Neural cell (in vitro differentiated cells): ENCODE data around the gene SNAP29. TPM values are rescaled to one million over a fixed set of nuclear protein-coding genes. Genes with fewer than 3 reads are reported as not detected.

ENCODE experiments used
- H2AFZ ChIP-seq: fragments of 200-600, 300-800 bp; sonication (generic), shearing (Covaris generic); 2 replicates; pipeline ENCODE4 v1.6.0; 2014; ENCODE audit warnings: low read depth, mild to moderate bottlenecking, antibody characterized with exemption, low read length, moderate library complexity
- H3F3A ChIP-seq: fragments of 200-600 bp; shearing (Covaris generic); 2 replicates; pipeline ENCODE4 v1.6.1; 2016; ENCODE audit warnings: mild to moderate bottlenecking, moderate library complexity, mixed read lengths, antibody characterized with exemption, low read length; ENCODE audit not compliant: insufficient read depth, poor library complexity, severe bottlenecking
- H3K27ac ChIP-seq: fragments of 200-600, 300-800 bp; sonication (generic), shearing (Covaris generic); 2 replicates; pipeline ENCODE4 v1.5.1; 2014; ENCODE audit warnings: mild to moderate bottlenecking, low read length, moderate library complexity
- H3K27me3 ChIP-seq: fragments of 300-800, 200-600 bp; sonication (generic), shearing (Covaris generic); 2 replicates; pipeline ENCODE4 v1.6.0; 2014; ENCODE audit warnings: mild to moderate bottlenecking, low read depth, low read length, moderate library complexity; ENCODE audit not compliant: insufficient read depth
- H3K36me3 ChIP-seq: fragments of 300-800, 200-600 bp; sonication (generic), shearing (Covaris generic); 2 replicates; pipeline ENCODE4 v1.5.1; 2014; ENCODE audit warnings: mild to moderate bottlenecking, antibody characterized with exemption, low read length, moderate library complexity; ENCODE audit not compliant: insufficient read depth
- H3K4me2 ChIP-seq: fragments of 300-800, 200-600 bp; sonication (generic), shearing (Covaris generic); 2 replicates; pipeline ENCODE4 v1.6.0; 2014; ENCODE audit warnings: mild to moderate bottlenecking, low read length
- H3K4me3 ChIP-seq: fragments of 300-800, 200-600 bp; sonication (generic), shearing (Covaris generic); 2 replicates; pipeline ENCODE4 v1.5.1; 2014; ENCODE audit warnings: mild to moderate bottlenecking, low read length, moderate library complexity
- H3K79me2 ChIP-seq: fragments of 200-600 bp; shearing (Covaris generic); replicated peaks from 2 replicates; pipeline ENCODE4 v1.6.0; 2014; ENCODE audit warnings: mild to moderate bottlenecking, low read length, moderate library complexity; ENCODE audit not compliant: insufficient read depth
- H3K9ac ChIP-seq: fragments of 300-800, 200-600 bp; sonication (generic), shearing (Covaris generic); 2 replicates; pipeline ENCODE4 v1.6.1; 2016; ENCODE audit warnings: mild to moderate bottlenecking, low read length, mixed read lengths
- H3K9me2 ChIP-seq: fragments of 200-600 bp; shearing (Covaris generic); 2 replicates; pipeline ENCODE4 v1.6.1; 2016; ENCODE audit warnings: mild to moderate bottlenecking, low read length, mixed read lengths; ENCODE audit not compliant: insufficient read depth
- H3K9me3 ChIP-seq: fragments of 200-600, 300-800 bp; sonication (generic), shearing (Covaris generic); 2 replicates; pipeline ENCODE4 v1.6.1; 2016; ENCODE audit warnings: mild to moderate bottlenecking, mixed run types, low read length, moderate library complexity, mixed read lengths
- H4K20me1 ChIP-seq: fragments of 200-600 bp; shearing (Covaris generic); 2 replicates; pipeline ENCODE4 v1.6.1; 2016; ENCODE audit warnings: mild to moderate bottlenecking, mixed run types; ENCODE audit not compliant: insufficient read depth
- CTCF ChIP-seq: fragments of 450-650 bp; IDR thresholded peaks from 2 replicates; pipeline ENCODE4 v1.5.1; 2014; ENCODE audit warnings: antibody characterized with exemption, mild to moderate bottlenecking, moderate library complexity; ENCODE audit not compliant: poor library complexity, severe bottlenecking
- EP300 ChIP-seq: fragments of 450-650 bp; conservative IDR thresholded peaks from 2 replicates; pipeline ENCODE4 v1.6.1; 2014; ENCODE audit warnings: antibody characterized with exemption, mild to moderate bottlenecking, moderate library complexity; ENCODE audit not compliant: poor library complexity, severe bottlenecking
- EZH2 ChIP-seq: fragments of 200-600, 300-800 bp; shearing (Covaris generic), sonication (generic); IDR thresholded peaks from 2 replicates; pipeline ENCODE4 v1.6.1; 2014; ENCODE audit warnings: antibody characterized with exemption, low read length, borderline replicate concordance, mild to moderate bottlenecking; ENCODE audit not compliant: insufficient read depth, poor library complexity, severe bottlenecking
- MXI1 ChIP-seq: fragments of 450-650 bp; conservative IDR thresholded peaks from 2 replicates; pipeline ENCODE4 v1.6.1; 2014; ENCODE audit warnings: antibody characterized with exemption, mild to moderate bottlenecking; ENCODE audit not compliant: poor library complexity, severe bottlenecking
- POLR2AphosphoS5 ChIP-seq: IDR thresholded peaks from 2 replicates; pipeline ENCODE4 v1.6.1; 2012
- RAD21 ChIP-seq: fragments of 450-650 bp; conservative IDR thresholded peaks from 2 replicates; pipeline ENCODE4 v1.6.1; 2014; ENCODE audit warnings: antibody characterized with exemption, mild to moderate bottlenecking, moderate library complexity
- REST ChIP-seq: IDR thresholded peaks from 2 replicates; pipeline ENCODE4 v1.6.1; 2012; ENCODE audit warnings: borderline replicate concordance
- SMC3 ChIP-seq: fragments of 450-650 bp; conservative IDR thresholded peaks from 2 replicates; pipeline ENCODE4 v1.6.1; 2014; ENCODE audit warnings: antibody characterized with exemption, mild to moderate bottlenecking, moderate library complexity; ENCODE audit not compliant: poor library complexity
- TAF1 ChIP-seq: IDR thresholded peaks from 2 replicates; pipeline ENCODE4 v1.6.1; 2012; ENCODE audit warnings: low read depth
- polyA plus RNA-seq: library from polyadenylated mRNA; depleted of rRNA; stranded (reverse); fragments of >200 nt; gene quantifications from 2 replicates; pipeline ENCODE4 v1.2.3, GENCODE V29; 2014

SNAP29 gene
- polyA plus RNA-seq, 1 donor from 2014 or later = 7.0 TPM

- H3K9ac ChIP-seq = no peak overlapping the region
- no peak overlapping the region for H3K4me3 ChIP-seq
- TF ChIP-seq TAF1 (no peak), EP300 (no peak), POLR2AphosphoS5 (no peak), REST (no peak), MXI1 (no peak), RAD21 (no peak), SMC3 (no peak), CTCF (no peak), EZH2 (no peak)
- no peaks in the 10 kb centered on the region for H4K20me1 ChIP-seq
- H3K79me2 ChIP-seq = no peaks in the 10 kb centered on the region
- no peaks in the 10 kb centered on the region for H3K9me2 ChIP-seq
- no peaks in the 10 kb centered on the region for H3K9me3 ChIP-seq
- H2AFZ ChIP-seq = no peak overlapping the region
- H3K27me3 ChIP-seq = no peaks in the 10 kb centered on the region
- no peak overlapping the region for H3K4me2 ChIP-seq
- no peak overlapping the region for H3K27ac ChIP-seq
- H3F3A ChIP-seq = no peaks in the 10 kb centered on the region
- H3K36me3 ChIP-seq = no peaks in the 10 kb centered on the region
These were observed 8.6 kb downstream of the SNAP29 start for GRCh38 chr22:20867179-20868024.

GRCh38 chr22:20868025-20868962 is 9.5 kb downstream of the SNAP29 start:
- H3K4me3 ChIP-seq = no peak overlapping the region
- no peaks in the 10 kb centered on the region for H3K27me3 ChIP-seq
- H3K9me2 ChIP-seq = no peaks in the 10 kb centered on the region
- no peaks in the 10 kb centered on the region for H4K20me1 ChIP-seq
- H3K4me2 ChIP-seq = no peak overlapping the region
- no peak overlapping the region for H3K9ac ChIP-seq
- H2AFZ ChIP-seq = no peak overlapping the region
- no peaks in the 10 kb centered on the region for H3K79me2 ChIP-seq
- TF ChIP-seq MXI1 (no peak), RAD21 (no peak), EZH2 (no peak), REST (no peak), EP300 (no peak), TAF1 (no peak), POLR2AphosphoS5 (no peak), SMC3 (no peak), CTCF (no peak)
- H3K27ac ChIP-seq = no peak overlapping the region
- H3F3A ChIP-seq = no peaks in the 10 kb centered on the region
- no peaks in the 10 kb centered on the region for H3K9me3 ChIP-seq
- no peaks in the 10 kb centered on the region for H3K36me3 ChIP-seq
